GM19193 (cell line): ENCODE results near the gene ANTXR1.

Experiments used
- POLR2A ChIP-seq: IDR thresholded peaks from 4 replicates; pipeline ENCODE4 v1.6.1; 2011; ENCODE audit not compliant: insufficient read depth, insufficient read length; ENCODE audit errors: extremely low read depth

The ANTXR1 gene

GRCh38 chr2:68992341-68992740, 20.6 kb upstream of the ANTXR1 start:
- TF ChIP-seq POLR2A: no peak

DNA sequence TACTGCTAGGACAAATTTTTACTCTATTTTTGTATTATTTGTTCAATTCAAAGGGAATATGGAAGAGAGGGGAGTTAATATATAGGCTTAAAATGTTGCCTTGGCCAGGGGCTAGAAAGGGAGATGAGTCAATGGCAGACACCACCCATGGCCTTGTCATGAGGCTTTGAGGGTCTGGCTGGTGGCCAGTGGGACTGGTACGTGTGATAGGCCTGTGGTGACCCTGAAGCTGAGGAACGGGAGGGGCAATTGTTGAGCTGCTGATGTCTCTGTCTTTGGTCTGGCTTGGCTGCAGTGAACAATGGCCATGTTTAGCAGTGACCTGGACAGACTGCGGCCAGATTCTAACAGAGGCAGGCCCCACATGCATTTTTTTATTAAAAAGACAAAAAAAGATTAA, 20.0 kb upstream of the ANTXR1 start:
- no peak for TF ChIP-seq POLR2A

DNA sequence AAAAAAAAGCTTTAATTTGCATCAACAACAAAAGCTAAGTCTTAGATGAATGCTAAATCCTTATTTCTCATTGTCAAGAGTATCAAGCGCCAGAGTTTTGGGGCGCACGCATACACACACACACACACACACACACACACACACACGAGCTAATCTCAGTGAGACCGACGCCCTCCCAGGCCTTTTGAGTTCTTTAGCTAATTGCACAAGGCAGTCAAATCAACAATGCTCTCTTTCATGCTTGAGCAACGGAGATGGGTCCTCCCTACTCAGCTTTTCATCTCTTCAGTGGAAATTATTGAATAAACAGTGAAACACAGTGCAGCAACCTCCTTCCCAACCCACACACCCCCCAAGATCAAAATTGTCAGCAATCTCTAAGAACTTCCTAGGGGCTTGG, 19.3 kb upstream of the ANTXR1 start:
- TF ChIP-seq POLR2A: no peak

GRCh38 chr2:68994864-68995263, 18.1 kb upstream of the ANTXR1 start:
- no peak for TF ChIP-seq POLR2A

DNA sequence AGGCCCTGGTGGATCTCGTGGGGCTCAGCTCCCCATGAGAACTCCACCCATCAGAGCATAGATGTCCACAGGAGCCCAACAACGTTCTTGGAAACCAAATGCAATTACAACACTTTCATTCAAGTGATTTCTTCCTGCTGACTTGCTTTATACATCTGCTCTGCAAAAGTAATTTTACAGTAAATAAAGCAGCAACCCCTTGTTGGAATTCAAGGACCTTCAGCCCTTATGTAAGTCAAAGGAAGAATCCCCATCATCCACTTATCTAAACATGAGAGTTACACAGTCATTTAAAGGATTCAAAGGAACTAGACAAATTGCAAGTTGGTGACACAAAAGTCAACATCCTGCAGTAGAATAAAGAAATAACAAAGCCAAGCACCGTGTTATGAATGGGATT, 17.1 kb upstream of the ANTXR1 start:
- no peak for TF ChIP-seq POLR2A

GRCh38 chr2:68997401-68997800, 15.6 kb upstream of the ANTXR1 start:
- TF ChIP-seq POLR2A: no peak

DNA sequence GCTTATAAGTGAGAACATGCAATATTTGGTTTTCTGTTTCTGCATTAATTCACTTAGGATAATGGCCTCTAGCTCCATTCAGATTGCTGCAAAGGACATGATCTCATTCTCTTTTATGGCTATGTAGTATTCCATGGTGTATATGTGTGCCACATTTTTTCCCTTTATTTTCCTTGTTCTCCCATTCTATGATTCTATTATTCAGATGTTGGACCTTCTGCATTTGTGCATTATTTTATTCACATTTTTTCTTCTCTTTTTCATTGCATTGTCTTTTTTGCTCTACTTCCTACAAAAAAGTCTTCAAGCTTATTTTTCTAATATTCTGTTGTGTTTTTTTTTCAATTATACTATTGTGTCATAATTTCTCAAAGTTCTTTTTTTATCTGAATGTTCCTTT, 11.1 kb upstream of the ANTXR1 start:
- no peak for TF ChIP-seq POLR2A

- TF ChIP-seq POLR2A: no peak
Observed at GRCh38 chr2:69003731-69004130, 9.2 kb upstream of the ANTXR1 start.

DNA sequence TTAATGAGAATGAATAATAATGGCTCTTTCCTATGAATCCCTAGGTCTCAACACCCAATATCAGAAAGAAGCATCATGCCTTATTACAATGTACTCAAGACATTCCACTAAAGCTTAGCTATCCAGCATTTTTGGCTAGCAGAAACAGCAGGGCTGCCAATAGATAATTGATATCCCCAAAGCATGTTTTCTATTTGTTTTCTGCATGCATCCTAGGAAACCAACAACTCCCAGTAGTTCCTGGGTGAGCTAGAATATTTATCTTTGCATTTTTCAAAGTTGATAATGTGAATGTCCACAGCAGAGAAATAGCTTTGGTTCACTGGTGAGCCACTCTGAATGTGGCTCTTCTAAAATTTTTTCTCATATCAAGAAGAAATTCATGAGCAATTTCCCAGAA, 5.8 kb upstream of the ANTXR1 start:
- TF ChIP-seq POLR2A: no peak

- no peak for TF ChIP-seq POLR2A
Observed at GRCh38 chr2:69007603-69008002, 5.4 kb upstream of the ANTXR1 start.

- TF ChIP-seq POLR2A: no peak
Observed at GRCh38 chr2:69010437-69011194, 2.4 kb upstream of the ANTXR1 start.

- TF ChIP-seq POLR2A: no peak
Observed at GRCh38 chr2:69011611-69012157, 1.3 kb upstream of the ANTXR1 start.

- no peak for TF ChIP-seq POLR2A
Observed at GRCh38 chr2:69012310-69013141, 453 bp upstream of the ANTXR1 start.

GRCh38 chr2:69013840-69014821, 1.2 kb downstream of the ANTXR1 start:
- no peak for TF ChIP-seq POLR2A

DNA sequence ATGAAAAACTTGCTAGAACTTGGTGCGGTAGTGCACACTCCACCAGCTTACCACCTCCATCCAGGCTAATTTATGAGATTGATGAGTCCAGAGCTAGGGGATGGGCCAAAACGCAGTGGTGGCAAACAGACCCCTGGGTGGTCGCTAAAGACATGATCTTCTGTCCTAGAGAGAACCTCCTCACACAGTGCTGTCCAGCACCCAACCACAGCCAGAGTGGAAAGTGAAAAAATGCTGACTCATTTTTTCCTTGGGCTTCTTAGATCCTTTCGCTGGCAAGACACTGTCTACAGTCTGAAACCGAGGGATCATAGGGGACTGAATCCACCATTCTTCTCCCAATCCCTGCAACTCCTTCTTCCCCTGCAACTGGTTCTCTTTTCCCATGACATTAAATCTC, 4.1 kb downstream of the ANTXR1 start:
- TF ChIP-seq POLR2A: no peak
